ENCODE measurements around the gene SLC19A1. TPM values are rescaled to one million over a fixed set of nuclear protein-coding genes. Genes with fewer than 3 reads are reported as not detected.
"Not testable (repeated sequence)": the region's sequence is repeated elsewhere in the genome, so short reads cannot be mapped to it uniquely, and the experiment has no call there.

Gene SLC19A1
- total RNA-seq, 4 donors from 2014 or later: 3.6 to 7.3 (median 5.0) TPM

DNA sequence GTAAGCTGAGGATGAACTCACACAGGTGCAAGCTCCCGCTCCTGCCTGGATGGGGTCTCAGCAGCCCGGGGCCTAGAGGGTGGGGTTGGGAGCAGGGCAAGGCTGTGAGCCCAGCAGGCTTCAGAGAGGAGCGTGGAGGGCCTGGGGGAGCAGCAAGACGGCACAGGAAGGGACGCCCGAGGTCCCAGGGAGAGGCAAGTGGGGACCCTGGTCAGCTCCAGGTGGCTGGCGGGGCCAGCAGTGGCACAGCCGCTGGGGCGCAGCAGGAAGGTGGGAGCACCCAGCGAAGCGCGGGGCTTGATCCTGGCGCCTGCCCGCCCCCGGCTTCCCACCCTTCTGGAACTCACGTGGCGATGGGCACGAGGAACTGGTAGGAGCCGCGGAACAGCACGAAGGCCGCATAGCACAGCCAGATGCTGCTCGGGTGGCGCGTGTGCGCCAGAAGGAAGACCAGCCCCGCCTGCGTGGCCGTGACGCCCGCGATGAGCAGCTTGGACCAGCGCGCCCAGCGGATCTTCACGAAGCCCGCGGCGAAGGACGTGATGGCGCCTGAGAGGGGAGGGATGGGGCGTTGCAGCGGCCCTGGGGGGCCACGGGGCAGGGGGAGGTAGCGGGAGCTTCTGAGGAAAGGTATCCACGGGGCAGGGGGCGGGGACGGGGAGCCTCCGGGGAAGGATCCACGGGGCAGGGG, 11.7 kb downstream of the SLC19A1 start:
- TF ChIP-seq, protein P1, sequence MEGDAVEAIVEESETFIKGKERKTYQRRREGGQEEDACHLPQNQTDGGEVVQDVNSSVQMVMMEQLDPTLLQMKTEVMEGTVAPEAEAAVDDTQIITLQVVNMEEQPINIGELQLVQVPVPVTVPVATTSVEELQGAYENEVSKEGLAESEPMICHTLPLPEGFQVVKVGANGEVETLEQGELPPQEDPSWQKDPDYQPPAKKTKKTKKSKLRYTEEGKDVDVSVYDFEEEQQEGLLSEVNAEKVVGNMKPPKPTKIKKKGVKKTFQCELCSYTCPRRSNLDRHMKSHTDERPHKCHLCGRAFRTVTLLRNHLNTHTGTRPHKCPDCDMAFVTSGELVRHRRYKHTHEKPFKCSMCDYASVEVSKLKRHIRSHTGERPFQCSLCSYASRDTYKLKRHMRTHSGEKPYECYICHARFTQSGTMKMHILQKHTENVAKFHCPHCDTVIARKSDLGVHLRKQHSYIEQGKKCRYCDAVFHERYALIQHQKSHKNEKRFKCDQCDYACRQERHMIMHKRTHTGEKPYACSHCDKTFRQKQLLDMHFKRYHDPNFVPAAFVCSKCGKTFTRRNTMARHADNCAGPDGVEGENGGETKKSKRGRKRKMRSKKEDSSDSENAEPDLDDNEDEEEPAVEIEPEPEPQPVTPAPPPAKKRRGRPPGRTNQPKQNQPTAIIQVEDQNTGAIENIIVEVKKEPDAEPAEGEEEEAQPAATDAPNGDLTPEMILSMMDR (IDR thresholded peaks at IDR 0.05): no peak
- no peak for TF ChIP-seq POLR2A (IDR thresholded peaks at IDR 0.05)
- no peak overlapping the region for H3K4me3 ChIP-seq (ENCODE audit: low read depth, poor library complexity, severe bottlenecking)
- 94 to 95% methylated on average over 46 of the region's 50 CpGs for WGBS, 2 donors
- peak in 1 of 2 donors; percentile 73 for DNase-seq (ENCODE audit: low spot score in 2 of 2)
- intact Hi-C loops (cut with DNase I; ENCODE audit: low total_unique reads): no loop called here

DNA sequence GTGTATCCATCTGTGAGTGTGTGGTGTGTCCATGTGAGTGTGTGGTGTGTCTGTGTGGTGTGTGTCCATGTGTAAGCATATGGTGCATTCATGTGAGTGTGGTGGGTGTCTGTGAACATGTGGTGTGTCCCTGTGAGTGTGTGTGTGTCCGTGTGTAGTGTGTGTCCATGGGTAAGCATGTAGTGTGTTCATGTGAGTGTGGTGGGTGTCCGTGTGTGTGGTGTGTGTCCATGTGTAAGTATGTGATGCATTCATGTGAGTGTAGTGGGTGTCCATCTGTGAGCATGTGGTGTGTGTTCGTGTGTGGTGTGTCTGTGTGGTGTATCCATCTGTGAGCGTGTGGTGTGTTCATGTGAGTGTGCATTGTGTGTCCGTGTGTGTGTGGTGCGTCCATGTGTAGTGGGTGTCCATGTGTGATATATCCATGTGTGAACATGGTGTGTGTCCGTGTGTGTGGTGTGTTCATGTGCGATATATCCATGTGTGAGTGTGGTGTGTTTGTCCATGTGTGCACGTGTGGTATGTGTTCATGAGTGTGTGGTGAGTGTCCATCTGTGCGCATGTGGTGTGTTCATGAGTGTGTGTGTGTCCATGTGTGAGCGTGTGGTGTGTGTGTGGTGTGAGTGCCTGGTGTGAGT, 12.3 kb downstream of the SLC19A1 start:
- peak in 1 of 2 donors; percentile 46 for DNase-seq (ENCODE audit: low spot score in 2 of 2)
- intact Hi-C loops (cut with DNase I; ENCODE audit: low total_unique reads): no loop called here
- TF ChIP-seq POLR2A (IDR thresholded peaks at IDR 0.05): no peak
- TF ChIP-seq, protein P1 (IDR thresholded peaks at IDR 0.05): no peak
- 94 to 96% methylated on average over 11 of the region's 11 CpGs for WGBS, 2 donors
- no peak overlapping the region for H3K4me3 ChIP-seq (ENCODE audit: low read depth, poor library complexity, severe bottlenecking)

DNA sequence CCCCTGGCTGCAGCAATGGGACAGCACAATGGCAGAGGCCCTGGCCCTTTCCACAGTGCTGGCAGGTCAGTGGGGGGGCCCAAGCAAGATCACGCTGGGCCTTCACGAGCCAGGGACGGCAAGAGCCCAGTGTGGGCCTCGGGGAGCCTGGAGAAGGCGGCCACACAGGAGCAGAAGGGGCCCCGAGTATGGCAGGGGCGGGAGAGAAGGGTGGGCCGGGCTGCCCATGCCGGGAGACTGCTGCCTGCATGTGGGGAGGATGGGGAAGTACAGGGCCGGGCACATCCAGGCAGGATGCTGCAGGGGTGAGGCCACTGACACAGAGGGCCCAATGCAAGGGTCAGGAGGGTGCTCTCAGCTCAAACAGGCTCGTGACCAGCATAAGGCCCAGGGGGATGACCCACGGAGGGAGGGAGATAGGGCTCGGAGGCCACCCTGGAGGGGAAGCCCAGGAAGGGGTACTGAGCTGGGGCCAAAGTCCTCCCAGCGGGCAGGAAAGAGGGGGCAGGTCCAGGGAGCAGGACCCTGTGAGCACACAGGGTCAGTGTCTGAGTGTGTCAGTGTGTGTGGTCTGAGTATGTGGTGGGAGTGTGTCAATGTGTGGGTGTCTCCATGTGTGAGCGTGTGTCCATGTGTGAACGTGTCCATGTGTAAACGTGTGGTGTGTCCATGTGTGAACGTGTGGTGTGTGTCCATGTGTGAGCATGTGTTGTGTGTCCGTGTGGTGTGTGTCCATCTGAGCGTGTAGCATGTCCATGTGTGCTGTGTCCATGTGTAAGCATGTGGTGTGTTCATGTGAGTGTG, 13.1 kb downstream of the SLC19A1 start:
- intact Hi-C loops (cut with DNase I; ENCODE audit: low total_unique reads): no loop called here
- H3K4me3 ChIP-seq (ENCODE audit: low read depth, poor library complexity, severe bottlenecking): no peak overlapping the region
- TF ChIP-seq POLR2A (IDR thresholded peaks at IDR 0.05): no peak
- TF ChIP-seq, protein P1 (IDR thresholded peaks at IDR 0.05): peak in 1 of 3 donors; percentile 27
- peak in 1 of 2 donors; percentile 61 for DNase-seq (ENCODE audit: low spot score in 2 of 2)
- WGBS, 2 donors: 84 to 88% methylated on average over 20 of the region's 20 CpGs

DNA sequence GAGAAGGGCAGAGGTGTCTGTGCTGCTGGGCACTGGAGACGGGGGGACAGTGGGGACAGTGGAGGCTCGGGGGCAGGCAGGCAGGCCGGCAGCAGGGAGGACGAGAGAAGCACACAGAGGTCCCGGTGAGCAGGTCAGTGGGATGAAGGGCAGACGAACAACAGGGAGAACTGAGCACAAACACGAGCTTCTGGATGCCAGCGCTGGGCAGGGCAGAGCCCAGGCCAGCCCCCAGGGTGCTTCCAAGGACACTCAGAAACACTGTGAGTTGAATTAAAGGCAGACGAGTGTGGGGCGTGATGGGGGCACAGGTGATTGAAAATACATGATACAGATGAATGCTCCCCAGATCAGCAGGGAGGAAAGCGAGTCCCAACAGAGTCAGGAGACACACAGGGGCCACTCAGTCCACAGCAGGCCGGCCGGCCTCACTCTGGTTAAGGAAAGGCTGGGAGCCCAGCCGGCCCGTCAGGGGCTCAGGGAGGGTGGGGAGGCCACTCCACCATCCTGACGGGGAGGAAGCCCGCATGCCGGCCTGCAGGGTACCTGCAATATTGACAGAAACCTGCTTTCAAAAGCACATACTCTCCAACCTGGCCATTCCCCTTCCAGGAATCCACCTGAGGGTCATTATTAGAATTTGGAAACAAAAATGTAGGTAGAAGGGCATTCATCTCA, 14.1 kb downstream of the SLC19A1 start:
- peak in 1 of 2 donors; percentile 75 for DNase-seq (ENCODE audit: low spot score in 2 of 2)
- no peak for TF ChIP-seq POLR2A (IDR thresholded peaks at IDR 0.05)
- intact Hi-C loops (cut with DNase I; ENCODE audit: low total_unique reads): no loop called here
- WGBS, 2 donors: 82 to 86% methylated on average over 17 of the region's 18 CpGs
- no peak overlapping the region for H3K4me3 ChIP-seq (ENCODE audit: low read depth, poor library complexity, severe bottlenecking)

DNA sequence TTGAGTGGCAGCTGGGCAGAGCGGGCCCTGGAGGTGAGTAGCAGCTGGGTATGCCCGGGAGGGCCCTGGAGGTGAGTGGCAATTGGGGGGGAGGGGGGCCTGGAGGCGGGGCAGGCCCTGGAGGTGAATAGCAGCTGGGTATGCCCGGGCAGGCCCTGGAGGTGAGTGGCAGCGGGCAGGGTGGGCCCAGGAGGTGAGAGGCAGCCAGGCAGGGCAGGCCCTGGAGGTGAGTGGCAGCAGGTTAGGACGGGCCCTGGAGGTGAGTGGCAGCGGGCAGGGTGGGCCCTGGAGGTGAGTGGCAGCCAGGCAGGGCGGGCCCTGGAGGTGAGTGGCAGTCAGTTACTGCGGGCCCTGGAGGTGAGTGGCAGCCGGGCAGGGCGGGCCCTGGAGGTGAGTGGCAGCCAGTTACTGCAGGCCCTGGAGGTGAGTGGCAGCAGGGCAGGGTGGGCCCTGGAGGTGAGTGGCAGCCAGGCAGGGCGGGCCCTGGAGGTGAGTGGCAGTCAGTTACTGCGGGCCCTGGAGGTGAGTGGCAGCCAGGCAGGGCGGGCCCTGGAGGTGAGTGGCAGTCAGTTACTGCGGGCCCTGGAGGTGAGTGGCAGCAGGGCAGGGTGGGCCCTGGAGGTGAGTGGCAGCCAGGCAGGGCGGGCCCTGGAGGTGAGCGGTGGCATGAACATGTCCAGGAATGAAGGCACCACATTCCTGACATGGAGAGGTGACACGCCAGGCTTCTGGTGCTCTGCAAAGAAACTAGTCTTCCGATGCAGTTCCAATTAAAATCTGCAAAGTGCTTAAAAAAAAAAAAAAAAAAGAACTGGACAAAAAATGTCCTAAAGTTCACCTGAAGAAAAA, 14.9 kb downstream of the SLC19A1 start:
- 50 to 74% methylated on average over 12 to 17 of the region's 19 CpGs for WGBS, 2 donors
- DNase-seq (ENCODE audit: low spot score in 2 of 2): peak in 1 of 2 donors; percentile 76
- H3K4me3 ChIP-seq (ENCODE audit: low read depth, poor library complexity, severe bottlenecking); intact Hi-C loops (cut with DNase I; ENCODE audit: low total_unique reads): not testable (repeated sequence)

DNA sequence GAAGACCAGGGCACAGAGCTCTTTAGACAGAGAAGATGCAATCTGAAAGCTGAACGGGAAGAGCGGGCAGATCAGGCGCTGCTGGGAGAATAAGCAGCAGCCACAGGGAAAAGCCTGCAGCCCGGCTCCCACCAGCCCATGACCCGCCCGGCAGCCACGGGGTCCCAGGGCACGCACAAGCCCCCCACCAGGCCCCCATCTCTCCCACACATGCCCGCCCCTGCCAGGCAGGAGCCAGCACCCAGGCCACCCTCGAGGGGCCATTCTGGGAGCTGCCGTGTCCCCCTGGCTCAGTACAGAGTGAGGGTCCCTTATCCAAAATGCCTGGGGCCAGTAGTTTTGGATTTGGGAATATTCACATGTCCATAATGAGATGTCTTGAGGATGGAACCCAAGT, 16.3 kb downstream of the SLC19A1 start:
- TF ChIP-seq POLR2A (IDR thresholded peaks at IDR 0.05): no peak
- TF ChIP-seq, protein P1 (IDR thresholded peaks at IDR 0.05): no peak
- DNase-seq (ENCODE audit: low spot score in 2 of 2): peak in 1 of 2 donors; percentile 80
- intact Hi-C loops (cut with DNase I; ENCODE audit: low total_unique reads): no loop called here
- WGBS, 2 donors: 91 to 93% methylated on average over 11 of the region's 11 CpGs
- H3K4me3 ChIP-seq (ENCODE audit: low read depth, poor library complexity, severe bottlenecking): no peak overlapping the region
